Stimulated activated CD8-positive, alpha-beta memory T cell treated with anti-CD3 and anti-CD28 coated beads, Interleukin-4, amount 100 ng/mL, for 24 hours (primary cell): Measurements from ENCODE around the gene YEATS4.

Experiments
- DNase-seq: peaks from one replicate; pipeline ENCODE4 v3.0.0-alpha.2; 2020; ENCODE audit warnings: low read depth

The YEATS4 gene

DNA sequence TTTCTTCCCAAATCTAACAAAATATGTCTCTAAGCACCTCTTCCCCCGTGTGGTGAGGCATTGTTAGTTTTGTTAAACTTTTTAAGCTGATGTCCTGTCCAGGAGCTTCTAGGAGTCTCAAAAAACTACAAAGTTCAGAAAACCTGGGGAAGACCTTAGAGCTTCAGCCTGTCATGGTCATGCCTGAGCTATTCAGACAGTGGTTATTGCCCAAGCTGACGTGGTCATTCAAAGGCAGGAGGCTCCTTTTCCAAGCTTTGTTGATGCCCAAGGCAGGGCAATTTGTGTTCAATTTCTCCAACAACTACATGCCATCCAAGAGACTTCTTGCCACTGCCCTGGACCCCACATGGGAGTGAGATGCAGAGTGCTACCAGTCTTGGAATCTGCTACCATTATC is 17.1 kb upstream of the YEATS4 start:
- no peak for DNase-seq

DNA sequence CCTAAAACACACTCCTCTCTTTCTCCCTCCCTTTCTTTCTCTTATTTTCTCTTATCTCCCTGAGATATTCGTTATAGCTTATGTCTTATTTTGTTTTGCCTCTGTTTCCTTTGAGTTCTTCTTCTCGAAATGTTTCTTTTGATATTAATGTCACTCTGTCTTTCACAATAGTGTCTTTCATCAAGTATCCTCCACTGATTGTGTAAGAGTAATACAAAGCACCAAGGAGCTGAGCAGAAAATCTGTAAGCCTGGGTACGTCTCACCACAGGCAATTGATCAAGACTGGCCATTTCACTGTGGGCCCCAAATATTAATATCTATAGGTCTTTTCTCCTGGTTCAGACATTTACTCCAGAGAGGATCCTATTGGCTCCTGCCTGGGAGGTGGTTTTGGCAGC is 16.2 kb upstream of the YEATS4 start:
- no peak for DNase-seq

DNA sequence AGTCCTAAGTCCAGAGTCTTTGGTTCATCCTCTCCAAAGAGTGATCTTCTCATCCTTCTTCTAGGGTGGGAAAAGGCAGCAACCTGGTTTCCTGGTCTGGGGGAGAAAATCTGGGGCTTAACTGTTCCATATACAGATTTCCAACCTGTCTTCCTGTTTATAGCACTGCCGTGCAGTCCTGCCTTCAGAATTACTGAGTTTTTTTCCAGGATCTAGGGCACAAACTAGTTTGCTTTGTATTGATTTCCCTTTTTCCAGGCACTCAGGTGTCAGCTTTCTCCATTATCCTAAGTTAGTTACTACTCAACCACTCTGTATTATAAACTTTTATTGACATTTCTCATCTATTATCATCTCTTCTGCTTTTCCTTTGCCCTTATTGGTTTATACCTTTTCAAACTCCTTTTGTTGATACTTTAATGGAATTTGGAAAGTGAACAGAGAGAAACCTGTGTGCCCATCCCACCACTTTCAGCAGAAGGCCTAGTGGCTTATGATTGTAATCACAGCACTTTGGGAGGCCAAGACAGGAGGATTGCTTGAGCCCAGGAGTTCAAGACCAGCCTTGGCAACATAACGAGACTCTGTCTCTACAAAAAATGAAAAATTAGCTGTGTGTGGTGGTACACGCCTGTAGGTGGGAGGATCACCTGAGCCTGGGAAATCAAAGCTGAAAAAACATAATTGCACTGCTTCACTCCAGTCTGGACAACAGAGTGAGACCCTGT is 15.5 kb upstream of the YEATS4 start:
- DNase-seq = no peak

DNA sequence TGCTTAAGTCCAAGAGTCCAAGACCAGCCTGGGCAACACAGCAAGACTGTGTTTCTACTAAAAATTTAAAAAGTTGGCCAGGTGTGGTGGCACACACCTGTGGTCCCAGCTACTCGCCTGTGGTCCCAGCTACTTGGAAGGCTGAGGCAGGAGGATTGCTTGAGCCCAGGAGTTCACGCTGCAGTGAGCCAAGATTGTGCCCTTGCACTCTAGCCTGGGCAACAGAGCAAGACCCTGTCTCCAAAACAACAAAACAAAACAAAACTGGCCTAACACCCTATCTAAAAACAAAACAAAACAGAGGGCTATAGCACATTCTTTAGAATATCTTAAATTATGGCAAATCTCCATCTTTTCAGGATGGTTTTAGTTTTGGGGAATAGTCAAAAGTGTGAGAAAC is 14.5 kb upstream of the YEATS4 start:
- no peak for DNase-seq

DNA sequence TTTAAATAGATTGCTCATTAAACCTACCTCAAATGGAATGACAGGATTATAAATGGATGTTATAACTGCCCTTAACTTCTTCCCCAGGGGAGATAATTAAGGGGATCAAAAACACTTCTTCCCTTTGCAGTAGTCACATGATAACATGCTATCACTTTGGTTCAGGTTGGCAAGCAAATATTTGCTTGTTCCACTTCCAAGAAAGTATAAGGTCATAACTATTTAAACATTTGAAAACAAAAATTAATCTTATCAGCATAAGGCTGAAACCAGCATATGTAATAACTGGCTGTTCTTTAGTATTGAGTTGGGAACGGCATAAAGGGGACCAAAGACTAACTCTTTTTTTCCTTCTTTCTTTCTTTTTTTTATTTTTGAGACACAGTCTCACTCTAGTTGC is 13.8 kb upstream of the YEATS4 start:
- DNase-seq = no peak

DNA sequence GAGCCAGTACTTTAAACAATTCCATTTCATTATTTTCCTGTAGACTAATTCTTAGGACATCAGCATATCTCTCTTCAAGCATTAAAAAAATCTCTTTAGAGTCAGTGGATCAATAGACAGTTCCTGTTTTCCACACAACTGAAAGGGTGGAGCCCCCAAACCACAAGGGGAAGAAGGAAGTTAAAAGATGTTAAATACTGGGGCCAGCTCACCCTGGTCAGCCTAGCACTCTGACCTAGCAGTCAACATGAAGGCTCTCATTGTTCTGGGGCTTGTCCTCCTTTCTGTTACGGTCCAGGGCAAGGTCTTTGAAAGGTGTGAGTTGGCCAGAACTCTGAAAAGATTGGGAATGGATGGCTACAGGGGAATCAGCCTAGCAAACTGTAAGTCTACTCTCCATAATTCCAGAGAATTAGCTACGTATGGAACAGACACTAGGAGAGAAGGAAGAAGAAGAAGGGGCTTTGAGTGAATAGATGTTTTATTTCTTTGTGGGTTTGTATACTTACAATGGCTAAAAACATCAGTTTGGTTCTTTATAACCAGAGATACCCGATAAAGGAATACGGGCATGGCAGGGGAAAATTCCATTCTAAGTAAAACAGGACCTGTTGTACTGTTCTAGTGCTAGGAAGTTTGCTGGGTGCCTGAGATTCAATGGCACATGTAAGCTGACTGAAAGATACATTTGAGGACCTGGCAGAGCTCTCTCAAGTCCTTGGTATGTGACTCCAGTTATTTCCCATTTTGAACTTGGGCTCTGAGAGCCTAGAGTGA is 11.2 kb upstream of the YEATS4 start, which contains the start of gene LYZ:
Gene LYZ (plus strand): TSS at position 220 of the 777 bp plus-strand sequence. CDS start 28 bp downstream, at position 248.
- DNase-seq = no peak

DNA sequence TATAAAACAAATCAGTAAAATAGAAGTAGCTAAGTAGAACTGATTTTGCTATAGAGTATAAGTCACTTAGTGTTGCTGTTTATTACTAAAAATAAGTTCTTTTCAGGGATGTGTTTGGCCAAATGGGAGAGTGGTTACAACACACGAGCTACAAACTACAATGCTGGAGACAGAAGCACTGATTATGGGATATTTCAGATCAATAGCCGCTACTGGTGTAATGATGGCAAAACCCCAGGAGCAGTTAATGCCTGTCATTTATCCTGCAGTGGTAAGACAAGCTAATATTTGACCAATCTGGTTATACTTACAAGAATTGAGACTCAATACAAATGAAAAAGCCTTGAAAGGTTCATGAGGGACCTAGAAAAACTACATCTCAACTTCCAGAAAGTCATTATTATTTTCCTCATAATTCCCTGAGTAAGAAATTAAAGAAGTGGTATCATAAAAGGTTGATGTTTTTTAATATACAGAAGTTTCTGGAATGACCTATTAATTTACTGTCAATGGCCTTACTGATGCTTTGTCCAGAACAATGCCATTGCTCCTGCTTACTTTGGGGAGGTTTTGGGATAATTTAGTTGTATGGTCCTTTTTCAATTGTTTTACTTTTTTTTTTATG is 9.4 kb upstream of the YEATS4 start:
- DNase-seq = no peak

DNA sequence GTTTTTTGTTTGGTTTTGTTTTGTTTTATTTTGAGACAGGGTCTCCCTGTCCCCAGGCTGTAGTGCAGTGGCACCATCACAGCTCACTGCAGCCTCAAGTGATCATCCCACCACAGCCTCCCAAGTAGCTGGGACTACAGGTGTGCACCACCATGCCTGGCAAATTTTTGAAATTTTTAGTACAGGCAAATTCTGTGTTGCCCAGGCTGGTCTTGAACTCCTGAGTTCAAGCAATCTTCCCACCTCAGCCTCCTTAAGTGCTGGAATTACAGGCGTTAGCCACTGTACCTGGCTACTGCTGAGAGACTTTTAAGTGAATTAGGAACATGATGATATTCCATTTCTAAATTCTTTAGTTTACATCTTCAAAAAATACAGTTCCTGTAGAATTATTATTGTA is 8.8 kb upstream of the YEATS4 start:
- DNase-seq = no peak

DNA sequence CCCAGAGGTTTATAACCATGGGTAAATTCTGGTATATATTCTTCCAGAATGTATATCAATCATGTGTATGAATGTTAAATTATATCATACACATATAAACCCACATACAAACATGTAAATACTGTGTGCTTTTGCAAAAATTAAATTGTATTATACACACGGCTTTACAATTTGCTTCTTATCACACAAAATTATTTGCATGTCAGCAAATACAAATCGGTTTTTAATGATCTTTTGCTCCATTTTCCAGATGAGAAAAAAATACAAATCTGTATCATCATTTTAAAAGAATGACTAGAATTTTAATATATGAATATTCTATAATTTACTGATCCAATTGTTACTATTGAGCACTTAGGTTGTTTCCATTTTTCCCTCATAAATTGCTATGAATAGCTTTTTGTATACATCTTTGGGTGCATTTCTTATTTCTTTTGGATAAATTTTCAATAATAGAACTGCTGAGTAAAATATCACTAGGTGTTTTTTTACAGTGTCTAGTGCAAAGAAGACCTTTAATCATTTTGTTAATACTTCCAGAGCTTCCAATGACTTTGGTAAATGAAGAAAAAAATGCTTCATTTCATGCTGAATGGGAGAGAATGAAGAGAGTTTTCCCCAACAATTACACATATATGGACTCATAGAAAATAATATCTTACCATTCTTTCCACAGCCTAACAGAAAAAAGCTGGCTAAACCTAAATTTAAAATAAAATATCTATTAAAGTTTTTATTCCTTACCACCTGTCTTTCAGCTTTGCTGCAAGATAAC is 7.9 kb upstream of the YEATS4 start:
- DNase-seq = no peak

DNA sequence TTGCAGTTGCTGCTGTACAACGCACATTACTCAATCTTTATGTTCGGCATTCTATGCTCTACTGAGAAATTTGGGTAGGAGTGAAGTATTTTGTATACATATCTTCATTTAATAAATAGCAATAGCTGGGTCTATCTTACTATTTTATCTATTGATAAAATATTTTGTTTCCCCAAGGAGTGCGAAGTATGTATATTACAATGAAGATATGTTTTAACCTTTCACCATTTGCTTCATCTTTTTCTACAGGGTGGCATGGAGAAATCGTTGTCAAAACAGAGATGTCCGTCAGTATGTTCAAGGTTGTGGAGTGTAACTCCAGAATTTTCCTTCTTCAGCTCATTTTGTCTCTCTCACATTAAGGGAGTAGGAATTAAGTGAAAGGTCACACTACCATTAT is 6.6 kb upstream of the YEATS4 start:
- no peak for DNase-seq

DNA sequence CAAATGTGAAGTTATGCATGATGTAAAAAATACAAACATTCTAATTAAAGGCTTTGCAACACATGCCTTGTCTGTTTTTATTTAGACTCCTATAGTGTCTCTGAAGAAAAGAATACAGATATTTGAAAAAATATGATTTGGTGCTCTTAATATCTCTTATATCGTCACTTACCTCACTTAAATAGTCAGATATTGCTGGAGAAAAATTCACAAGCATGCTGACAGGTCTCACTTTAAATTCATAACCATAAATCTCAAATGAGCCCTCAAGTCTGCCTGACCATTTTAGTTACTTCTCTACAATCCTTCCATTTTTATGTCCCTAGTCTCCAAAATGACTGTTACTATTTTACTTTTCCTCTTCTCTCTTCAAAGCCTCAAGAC is 5.4 kb upstream of the YEATS4 start:
- DNase-seq = no peak

DNA sequence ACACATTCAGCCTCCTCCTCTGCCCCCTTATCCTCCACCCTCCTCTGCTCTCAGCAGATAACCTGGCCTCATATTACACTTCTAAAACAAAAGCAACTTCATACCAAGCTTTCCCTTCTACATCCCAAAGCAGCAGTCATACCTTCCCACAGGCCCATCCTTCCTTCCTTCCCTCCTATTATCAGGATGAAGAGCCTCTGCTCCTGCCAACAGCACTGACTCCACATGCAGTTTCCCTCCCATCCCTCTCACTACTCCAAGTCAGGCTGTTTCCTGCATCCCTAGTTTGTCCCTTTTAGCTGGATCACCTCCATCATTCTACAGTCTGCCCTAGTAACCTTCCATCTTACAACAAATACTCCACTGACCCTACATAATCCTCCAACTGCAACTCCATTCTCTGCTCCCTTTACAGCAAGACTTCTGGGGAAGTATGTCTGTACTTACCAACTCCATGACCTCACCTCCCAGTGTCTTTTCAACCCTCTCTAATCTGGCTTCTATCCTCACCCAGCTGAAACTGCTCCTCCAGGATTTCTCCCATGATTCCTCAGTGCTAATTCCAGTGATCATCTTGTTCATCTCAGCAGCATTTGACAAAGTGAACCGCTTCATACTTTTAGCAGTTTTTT is 4.9 kb upstream of the YEATS4 start:
- no peak for DNase-seq

DNA sequence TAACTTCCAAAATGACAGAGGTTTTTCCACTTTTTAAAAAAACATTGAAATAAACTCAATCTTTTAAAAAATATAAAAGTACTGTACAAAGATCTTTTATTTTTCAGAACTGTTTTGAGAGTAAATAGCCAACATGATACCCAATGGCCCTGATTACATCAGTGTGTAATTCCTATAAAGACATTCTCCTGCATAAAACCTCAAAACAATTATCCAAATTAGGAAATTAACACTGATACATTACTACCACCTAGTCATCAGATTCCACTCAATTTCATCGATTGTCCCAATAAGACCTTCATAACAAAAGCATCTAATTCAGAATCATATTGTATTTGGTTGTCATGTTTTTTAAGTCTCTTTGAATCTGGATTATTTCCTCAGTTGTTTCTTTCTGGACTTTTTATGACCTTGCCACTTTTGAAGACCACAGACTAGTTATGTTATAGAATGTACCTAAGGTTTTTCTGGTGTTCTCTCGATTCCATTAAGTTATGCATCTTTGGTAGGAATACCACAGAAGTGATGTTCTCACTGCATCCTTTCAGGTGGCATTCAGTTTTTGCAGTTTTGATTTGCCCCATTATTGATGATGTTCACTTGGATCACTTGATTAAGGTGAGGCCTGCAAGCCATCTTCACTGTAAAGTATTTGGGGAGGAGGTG is 4.0 kb upstream of the YEATS4 start:
- no peak for DNase-seq

DNA sequence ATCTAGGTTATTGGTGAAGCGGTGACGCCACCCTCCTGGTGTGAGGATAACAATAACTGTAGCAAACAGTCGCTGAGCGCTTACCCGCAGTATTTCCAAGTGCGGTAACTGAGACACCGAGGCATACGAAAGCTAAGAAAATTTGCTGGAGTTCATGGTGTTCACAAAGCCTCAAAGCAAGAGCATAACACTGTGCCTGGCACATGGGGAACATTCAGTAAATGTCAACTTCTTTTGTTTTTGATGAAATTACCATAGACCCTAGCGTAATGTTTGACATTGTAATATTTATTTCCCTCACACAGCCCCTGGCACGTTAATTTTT is 767 bp downstream of the YEATS4 start:
- DNase-seq = no peak

DNA sequence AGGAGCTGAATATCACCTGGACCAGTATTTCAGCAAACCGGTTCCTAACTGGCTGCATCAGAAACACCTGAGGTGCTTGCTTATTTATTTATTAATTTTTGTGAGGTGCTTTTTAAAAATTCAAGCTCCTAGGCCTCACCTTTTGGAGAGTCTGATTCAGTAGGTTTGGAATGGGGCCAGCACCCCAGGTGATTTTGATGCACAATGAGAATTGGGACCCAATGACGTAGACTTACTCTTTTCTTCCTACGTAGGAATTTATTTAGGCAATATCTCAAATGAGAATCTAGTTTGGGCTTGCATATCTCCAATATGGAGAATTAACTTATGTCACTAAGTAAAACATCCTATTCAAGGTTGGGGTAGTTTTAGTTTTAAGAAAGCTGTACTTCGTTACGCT is 7.3 kb downstream of the YEATS4 start:
- DNase-seq = no peak

DNA sequence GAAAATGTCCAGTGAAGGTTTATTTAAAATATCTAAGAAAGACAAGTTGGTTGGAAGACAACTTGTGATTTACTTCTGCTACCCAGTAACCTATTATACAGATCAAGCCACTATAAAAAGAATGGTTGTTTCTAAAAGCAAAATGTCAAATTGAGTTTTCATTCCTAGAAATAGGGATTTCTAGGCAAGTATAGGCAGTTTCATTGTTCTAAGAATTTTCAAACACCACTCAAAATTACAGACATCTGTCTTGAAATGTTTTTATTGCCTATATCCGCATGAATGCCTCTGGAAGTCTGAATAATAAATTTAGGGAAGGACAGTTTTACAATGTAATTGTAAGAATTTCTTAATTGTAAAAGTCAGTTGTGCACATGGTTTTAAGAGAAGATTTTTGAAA is 8.6 kb downstream of the YEATS4 start:
- no peak for DNase-seq

DNA sequence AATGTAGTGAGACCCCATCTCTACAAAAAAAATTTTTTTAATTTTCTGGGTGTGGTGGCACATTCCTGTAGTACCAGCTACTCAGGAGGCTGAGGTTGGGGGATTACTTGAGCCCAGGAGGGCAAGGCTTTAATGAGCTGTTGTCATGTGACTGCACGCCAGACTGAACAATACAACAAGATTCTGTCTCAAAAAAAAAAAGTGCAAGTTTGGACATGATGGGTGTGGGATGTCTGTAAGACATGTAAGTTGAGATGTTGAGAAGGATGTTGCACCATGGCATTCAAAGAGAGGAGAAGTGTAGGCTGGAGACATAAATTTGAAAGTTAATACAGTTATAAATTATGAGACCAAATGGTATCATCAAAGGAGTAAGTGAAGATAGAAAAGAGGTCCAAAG is 23.5 kb downstream of the YEATS4 start:
- DNase-seq = no peak

DNA sequence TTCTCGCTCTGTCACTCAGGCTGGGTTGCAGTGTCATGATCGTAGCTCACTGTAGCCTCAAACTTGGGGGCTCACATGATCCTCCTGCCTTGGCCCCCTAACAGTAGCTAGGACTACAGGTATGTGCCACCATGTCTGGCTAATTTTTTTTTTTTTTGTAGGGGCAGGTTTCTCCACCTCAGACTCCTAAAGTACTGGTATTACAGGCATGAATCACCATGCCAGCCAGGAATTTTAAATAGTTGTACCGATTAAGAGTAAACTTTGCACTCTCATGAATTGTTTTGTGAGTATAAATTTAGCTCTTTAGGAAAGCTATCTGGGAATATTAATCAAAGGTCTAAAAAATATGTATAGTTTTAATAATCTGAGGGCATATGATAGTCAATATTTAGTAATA is 25.5 kb downstream of the YEATS4 start:
- DNase-seq = no peak

DNA sequence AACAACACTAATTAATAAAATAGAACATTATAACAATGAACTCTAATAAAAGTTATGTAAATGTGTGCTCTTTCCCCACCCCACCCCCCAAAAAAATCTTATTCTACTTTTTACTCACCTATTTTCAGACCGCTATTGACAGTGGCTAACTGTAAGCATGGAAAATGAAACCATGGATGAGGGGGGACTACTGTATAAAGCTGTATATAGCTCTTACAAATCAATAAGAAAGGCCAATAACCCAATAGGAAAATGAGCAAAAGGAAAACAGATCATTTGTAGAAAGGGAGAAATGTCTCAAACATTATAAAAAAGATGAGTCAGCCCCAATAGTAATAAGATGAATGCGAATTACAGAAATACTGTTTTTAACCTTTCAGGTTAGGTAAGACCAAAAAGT is 27.4 kb downstream of the YEATS4 start:
- no peak for DNase-seq

DNA sequence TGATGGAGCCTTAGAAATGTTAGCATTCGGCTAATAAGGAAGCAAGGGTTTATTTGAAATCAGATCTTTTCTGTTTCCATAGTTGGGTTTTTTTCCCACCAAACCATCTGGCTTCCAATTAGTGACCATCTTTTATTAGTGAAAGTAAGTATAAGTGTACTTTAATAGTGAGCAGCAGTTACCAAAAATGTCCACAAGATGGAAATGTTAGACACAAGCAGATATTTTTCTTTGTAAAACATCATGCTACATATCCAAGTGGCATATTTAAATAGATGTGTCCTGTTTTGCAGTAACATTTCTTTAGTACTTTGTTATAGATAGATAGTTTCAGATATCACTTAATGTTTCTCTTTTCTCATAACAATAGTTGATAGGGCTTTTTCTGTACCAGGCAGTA is 28.8 kb downstream of the YEATS4 start:
- DNase-seq = no peak

DNA sequence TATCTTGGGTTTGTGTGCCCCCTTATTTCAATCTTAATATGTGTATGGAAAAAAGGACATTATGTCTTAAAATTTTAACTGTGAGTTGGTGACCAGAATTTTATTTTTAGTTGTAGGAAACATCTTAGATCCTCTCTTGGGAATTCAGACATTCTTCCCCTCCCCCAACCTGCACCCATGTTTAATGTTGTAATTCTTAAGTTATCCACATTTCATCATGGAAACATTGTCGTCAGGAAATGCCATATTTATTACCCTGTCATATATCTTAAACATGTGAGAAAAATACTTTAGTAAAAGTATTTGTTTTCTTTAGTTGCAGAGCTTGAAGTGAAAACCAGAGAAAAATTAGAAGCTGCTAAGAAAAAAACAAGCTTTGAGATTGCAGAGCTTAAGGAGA is 30.3 kb downstream of the YEATS4 start:
- no peak for DNase-seq
